HG03378 (cell line): ENCODE measurements around the gene DPY19L3.
A peak's percentile ranks its signal among the peaks of the same experiment; 100 is the strongest.
"Not testable (repeated sequence)": the region's sequence is repeated elsewhere in the genome, so short reads cannot be mapped to it uniquely, and the experiment has no call there.

Experiments used
- ATAC-seq: cut with Tn5 transposase; IDR thresholded peaks from one replicate; pipeline ENCODE4 v1.9.1; 2021; ENCODE audit warnings: mild to moderate bottlenecking, moderate library complexity; ENCODE audit not compliant: unreplicated experiment

The DPY19L3 gene

GRCh38 chr19:32437096-32437495 is 31.5 kb downstream of the DPY19L3 start:
- ATAC-seq = no peak

GRCh38 chr19:32438751-32439150 is 33.2 kb downstream of the DPY19L3 start:
- ATAC-seq = no peak

GRCh38 chr19:32442650-32443049 is 37.1 kb downstream of the DPY19L3 start:
- ATAC-seq = no peak

DNA sequence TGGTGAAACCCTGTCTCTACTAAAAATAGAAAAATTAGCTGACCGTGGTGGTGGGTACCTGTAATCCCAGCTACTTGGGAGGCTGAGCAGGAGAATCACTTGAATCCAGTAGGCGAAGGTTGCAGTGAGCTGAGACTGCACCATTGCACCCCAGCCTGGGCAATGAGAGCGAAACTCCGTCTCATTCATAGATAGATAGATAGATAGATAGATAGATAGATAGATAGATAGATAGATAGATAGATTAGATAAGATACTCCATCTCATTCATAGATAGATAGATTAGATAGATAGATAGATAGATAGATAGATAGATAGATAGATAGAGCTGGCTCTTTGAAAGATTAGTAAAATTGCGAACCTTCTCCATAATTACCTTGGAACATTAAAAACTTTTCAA is 42.0 kb downstream of the DPY19L3 start:
- not testable (repeated sequence) for ATAC-seq

- ATAC-seq = no peak
Observed at GRCh38 chr19:32448026-32448425, 42.5 kb downstream of the DPY19L3 start.

DNA sequence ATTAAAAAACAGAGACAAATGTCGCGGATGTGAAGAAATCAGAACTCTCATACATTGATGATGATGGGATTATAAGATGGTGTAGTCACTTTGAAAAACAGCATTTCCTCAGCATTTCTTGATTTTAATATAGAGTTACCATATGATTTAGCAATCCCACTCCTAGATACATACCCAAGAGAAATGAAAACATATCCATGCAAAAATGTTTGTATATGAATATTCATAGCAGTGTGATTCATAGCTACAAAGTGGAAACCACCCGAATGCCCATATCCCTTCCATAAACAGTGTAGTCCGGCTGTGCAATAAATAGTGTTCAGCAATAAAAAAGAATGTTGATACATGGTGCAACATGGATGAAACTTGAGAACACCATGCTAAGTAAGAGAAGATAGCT is 44.6 kb downstream of the DPY19L3 start:
- ATAC-seq = no peak

DNA sequence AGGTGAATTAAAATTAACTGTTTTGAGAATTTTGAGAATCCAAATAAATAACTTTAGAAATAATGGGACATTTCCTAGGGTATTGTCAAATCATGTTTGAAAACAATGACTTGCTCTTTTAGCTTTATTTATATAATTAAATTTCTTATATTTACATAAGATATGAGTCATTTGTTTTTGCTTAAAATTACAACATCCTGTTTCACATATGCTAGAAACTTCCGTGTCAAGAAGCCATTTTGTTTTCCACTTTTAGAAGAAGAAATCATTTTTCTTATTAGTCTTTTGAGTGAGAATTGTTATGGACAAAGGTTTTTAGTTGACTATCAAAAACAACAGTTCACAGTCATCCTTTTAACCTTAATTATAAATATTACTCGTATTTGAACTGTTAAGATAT is 48.2 kb downstream of the DPY19L3 start:
- ATAC-seq = no peak

DNA sequence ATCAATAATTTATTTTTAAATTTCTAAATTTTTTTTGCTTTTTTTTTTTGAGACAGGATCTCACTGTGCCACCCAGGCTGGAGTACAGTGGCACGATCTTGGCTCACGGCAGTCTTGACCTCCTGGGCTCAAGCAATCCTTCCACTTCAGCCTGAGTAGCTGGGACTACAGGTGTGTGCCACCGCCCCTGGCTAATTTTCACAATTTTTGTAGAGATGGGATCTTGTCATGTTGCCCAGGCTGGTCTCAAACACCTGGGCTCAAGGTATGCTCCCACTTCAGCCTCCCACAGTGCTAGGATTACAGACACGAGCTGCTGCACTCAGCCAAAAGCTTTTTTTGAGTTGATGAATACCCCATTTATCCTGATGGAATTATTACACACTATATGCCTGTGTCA is 50.8 kb downstream of the DPY19L3 start:
- ATAC-seq = no peak

- ATAC-seq = no peak
Observed at GRCh38 chr19:32457571-32458158, 52.1 kb downstream of the DPY19L3 start.

- ATAC-seq = peak; percentile 93
Observed at GRCh38 chr19:32458500-32459123, 53.0 kb downstream of the DPY19L3 start.

- ATAC-seq = no peak
Observed at GRCh38 chr19:32459204-32459865, 53.8 kb downstream of the DPY19L3 start.

- no peak for ATAC-seq
Observed at GRCh38 chr19:32460476-32460875, 54.9 kb downstream of the DPY19L3 start.

DNA sequence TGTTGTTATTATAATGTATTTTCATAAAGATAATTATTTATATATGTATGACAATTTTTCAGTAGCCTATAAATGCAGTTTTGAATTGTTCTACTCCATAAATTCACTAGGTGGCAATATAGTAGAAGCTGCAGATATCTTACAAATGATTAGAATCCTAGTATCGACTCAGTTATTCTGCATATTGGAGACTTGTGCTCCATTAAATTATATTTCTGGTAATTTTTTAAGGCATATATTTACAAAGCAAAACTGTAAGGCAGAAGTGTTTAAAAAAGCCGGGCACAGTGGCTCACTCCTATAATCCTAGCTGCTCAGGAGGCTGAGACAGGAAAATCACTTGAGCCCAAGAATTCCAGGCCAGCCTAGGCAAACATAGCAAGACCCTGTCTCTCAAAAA is 58.7 kb downstream of the DPY19L3 start:
- no peak for ATAC-seq

DNA sequence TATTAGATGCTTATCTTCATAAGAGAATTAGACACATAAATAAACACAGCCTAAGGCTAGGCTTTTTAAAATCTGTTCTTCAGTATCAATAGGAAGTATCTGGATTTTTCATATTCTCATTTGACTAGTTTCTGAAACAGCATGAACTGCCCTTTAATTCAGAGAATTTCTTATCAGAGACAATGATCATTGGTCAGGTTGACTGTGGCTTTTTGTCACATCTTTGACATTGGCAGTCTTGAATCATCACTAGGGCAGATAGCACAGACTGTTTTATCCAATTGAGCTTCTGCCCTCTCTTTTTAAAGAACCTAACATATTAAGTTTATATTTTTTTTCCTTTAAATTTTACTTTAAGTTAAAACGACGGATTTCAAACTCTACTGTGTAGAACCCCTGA is 59.6 kb downstream of the DPY19L3 start:
- no peak for ATAC-seq

GRCh38 chr19:32469795-32470194 is 64.2 kb downstream of the DPY19L3 start:
- no peak for ATAC-seq

GRCh38 chr19:32471095-32471494 is 65.5 kb downstream of the DPY19L3 start:
- no peak for ATAC-seq

GRCh38 chr19:32471811-32472210 is 66.2 kb downstream of the DPY19L3 start:
- no peak for ATAC-seq

- ATAC-seq = no peak
Observed at GRCh38 chr19:32475141-32476031, 69.8 kb downstream of the DPY19L3 start.

DNA sequence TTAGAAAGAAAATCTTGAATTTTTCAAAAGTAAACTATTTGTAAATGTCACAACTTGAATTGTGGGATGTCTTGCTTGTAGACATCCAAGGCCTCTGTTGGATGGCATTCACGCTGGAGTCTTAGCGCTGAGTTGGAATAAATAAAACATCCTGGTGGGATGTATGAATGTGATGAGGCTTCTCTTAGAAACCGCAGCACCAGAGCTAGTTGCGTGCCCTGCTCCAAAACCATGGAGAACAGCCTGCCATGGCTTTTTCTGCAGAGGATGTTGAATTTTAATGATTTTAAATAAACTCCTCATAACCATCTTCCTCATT is 70.4 kb downstream of the DPY19L3 start:
- no peak for ATAC-seq

DNA sequence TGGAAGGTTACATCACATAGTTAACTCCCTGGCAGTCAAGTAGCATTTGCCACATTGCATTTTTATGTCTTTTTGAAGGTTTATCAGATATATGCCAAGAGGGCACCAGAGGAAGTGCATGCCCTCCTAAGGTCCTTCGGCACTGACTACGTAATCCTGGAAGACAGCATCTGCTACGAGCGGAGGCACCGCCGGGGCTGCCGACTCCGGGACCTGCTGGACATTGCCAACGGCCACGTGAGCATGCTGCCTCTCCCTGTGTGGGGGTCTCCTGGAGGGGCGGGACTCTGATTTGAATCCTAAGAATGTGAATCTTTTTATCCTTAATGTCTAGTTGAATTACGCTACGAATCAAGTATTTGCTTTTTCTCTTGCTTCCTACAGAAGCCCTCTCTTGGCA is 74.8 kb downstream of the DPY19L3 start:
- ATAC-seq = no peak

DNA sequence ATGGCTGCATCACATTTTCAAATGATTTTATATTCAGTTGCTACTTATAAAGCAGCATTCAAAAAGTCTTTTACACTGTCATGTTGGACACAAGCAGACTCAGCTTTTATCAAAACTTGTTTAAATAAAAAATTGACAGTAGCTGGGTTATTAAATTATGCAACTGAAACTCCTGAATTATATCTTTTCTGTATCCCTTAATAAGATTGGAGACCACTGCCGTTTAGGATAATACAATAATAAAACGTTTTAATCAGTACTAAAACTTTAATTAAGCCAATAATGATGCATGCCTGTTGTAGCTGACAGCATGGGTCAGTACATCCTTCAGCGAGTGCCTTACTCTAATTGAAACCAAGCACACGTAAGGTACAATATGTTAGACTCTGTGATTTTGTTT is 78.0 kb downstream of the DPY19L3 start:
- no peak for ATAC-seq

- no peak for ATAC-seq
Observed at GRCh38 chr19:32489971-32490370, 84.4 kb downstream of the DPY19L3 start.
